OCI-LY1 (cell line): Measurements from ENCODE around the gene AKAP1.

ENCODE experiments used
- H2AFZ ChIP-seq: fragments of 200-600 bp; sonication (generic), shearing (Covaris generic); 2 replicates; pipeline ENCODE4 v1.6.0; 2014; ENCODE audit warnings: antibody characterized with exemption, mild to moderate bottlenecking, low read length
- H3F3A ChIP-seq: fragments of 200-600 bp; sonication (generic), shearing (Covaris generic); 2 replicates; pipeline ENCODE4 v1.6.0; 2014; ENCODE audit warnings: mild to moderate bottlenecking, antibody characterized with exemption, low read length, moderate library complexity; ENCODE audit not compliant: insufficient read depth
- H3K27ac ChIP-seq: fragments of 200-600 bp; sonication (generic); 2 replicates; pipeline ENCODE4 v1.5.1; 2014; ENCODE audit warnings: low read length, mixed run types, mild to moderate bottlenecking, low read depth; ENCODE audit not compliant: poor library complexity, severe bottlenecking
- H3K27me3 ChIP-seq: fragments of 200-600 bp; sonication (generic); 2 replicates; pipeline ENCODE4 v1.6.0; 2014; ENCODE audit warnings: antibody characterized with exemption, mild to moderate bottlenecking, low read length, moderate library complexity; ENCODE audit not compliant: insufficient read depth
- H3K36me3 ChIP-seq: fragments of 200-600 bp; sonication (generic); 2 replicates; pipeline ENCODE4 v1.6.1; 2014; ENCODE audit warnings: mild to moderate bottlenecking, antibody characterized with exemption, low read length, moderate library complexity, mixed read lengths; ENCODE audit not compliant: insufficient read depth
- H3K4me1 ChIP-seq: fragments of 200-600 bp; sonication (generic); 2 replicates; pipeline ENCODE4 v1.5.1; 2014; ENCODE audit warnings: mild to moderate bottlenecking, low read length, moderate library complexity; ENCODE audit not compliant: insufficient read depth, severe bottlenecking
- H3K4me2 ChIP-seq: fragments of 200-600 bp; sonication (generic), shearing (Covaris generic); 2 replicates; pipeline ENCODE4 v1.6.1; 2014; ENCODE audit warnings: low read length
- H3K4me3 ChIP-seq: fragments of 200-600 bp; sonication (generic); 2 replicates; pipeline ENCODE4 v1.5.1; 2014; ENCODE audit warnings: low read length, low read depth, mild to moderate bottlenecking, mixed read lengths; ENCODE audit not compliant: poor library complexity, severe bottlenecking
- H3K79me2 ChIP-seq: fragments of 200-600 bp; shearing (Covaris generic); 2 replicates; pipeline ENCODE4 v1.6.1; 2016; ENCODE audit warnings: mixed run types, low read length, mixed read lengths; ENCODE audit not compliant: insufficient read depth
- H3K9ac ChIP-seq: fragments of 200-600 bp; sonication (generic), shearing (Covaris generic); 2 replicates; pipeline ENCODE4 v1.6.1; 2014; ENCODE audit warnings: mild to moderate bottlenecking, low read length, mixed read lengths
- H3K9me2 ChIP-seq: fragments of 200-600 bp; sonication (generic), shearing (Covaris generic); 2 replicates; pipeline ENCODE4 v1.6.1; 2014; ENCODE audit warnings: low read depth, mild to moderate bottlenecking, low read length, mixed read lengths
- H3K9me3 ChIP-seq: fragments of 200-600 bp; shearing (Covaris generic); 2 replicates; pipeline ENCODE4 v1.6.1; 2014; ENCODE audit warnings: low read length, mixed read lengths
- H4K20me1 ChIP-seq: fragments of 200-600 bp; sonication (generic), shearing (Covaris generic); 2 replicates; pipeline ENCODE4 v1.6.0; 2016; ENCODE audit warnings: mild to moderate bottlenecking, low read length; ENCODE audit not compliant: insufficient read depth
- EZH2 ChIP-seq: fragments of 200-600 bp; sonication (generic), shearing (Covaris generic); IDR thresholded peaks from 2 replicates; pipeline ENCODE4 v1.8.0; 2017; ENCODE audit warnings: borderline replicate concordance, mixed run types, mild to moderate bottlenecking, antibody characterized with exemption, low read length, moderate library complexity, mixed read lengths
- TF ChIP-seq, protein P1 (sequence below): fragments of 200-600 bp; sonication (generic), shearing (Covaris generic); IDR thresholded peaks from 2 replicates; pipeline ENCODE4 v1.5.1; 2017; ENCODE audit warnings: mild to moderate bottlenecking, antibody characterized with exemption, low read length, moderate library complexity, mixed read lengths

Gene AKAP1

GRCh38 chr17:57073626-57074025 is 11.4 kb upstream of the AKAP1 start:
- TF ChIP-seq, protein P1, sequence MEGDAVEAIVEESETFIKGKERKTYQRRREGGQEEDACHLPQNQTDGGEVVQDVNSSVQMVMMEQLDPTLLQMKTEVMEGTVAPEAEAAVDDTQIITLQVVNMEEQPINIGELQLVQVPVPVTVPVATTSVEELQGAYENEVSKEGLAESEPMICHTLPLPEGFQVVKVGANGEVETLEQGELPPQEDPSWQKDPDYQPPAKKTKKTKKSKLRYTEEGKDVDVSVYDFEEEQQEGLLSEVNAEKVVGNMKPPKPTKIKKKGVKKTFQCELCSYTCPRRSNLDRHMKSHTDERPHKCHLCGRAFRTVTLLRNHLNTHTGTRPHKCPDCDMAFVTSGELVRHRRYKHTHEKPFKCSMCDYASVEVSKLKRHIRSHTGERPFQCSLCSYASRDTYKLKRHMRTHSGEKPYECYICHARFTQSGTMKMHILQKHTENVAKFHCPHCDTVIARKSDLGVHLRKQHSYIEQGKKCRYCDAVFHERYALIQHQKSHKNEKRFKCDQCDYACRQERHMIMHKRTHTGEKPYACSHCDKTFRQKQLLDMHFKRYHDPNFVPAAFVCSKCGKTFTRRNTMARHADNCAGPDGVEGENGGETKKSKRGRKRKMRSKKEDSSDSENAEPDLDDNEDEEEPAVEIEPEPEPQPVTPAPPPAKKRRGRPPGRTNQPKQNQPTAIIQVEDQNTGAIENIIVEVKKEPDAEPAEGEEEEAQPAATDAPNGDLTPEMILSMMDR, result no peak
- TF ChIP-seq EZH2, result no peak
- H3K4me1 ChIP-seq, result peaks cover 4% of the 10 kb centered on the region
- H4K20me1 ChIP-seq, result no peaks in the 10 kb centered on the region
- H3K9ac ChIP-seq, result no peak overlapping the region
- no peaks in the 10 kb centered on the region for H3K79me2 ChIP-seq
- no peak overlapping the region for H3K27ac ChIP-seq
- no peaks in the 10 kb centered on the region for H3K9me3 ChIP-seq
- no peak overlapping the region for H3K4me3 ChIP-seq
- H3K4me2 ChIP-seq, result no peak overlapping the region
- no peaks in the 10 kb centered on the region for H3F3A ChIP-seq
- no peaks in the 10 kb centered on the region for H3K9me2 ChIP-seq
- H2AFZ ChIP-seq, result no peak overlapping the region
- H3K27me3 ChIP-seq, result 0 out of 2 replicates have a peak, but pooled peaks cover 5% of the 10 kb centered on the region
- H3K36me3 ChIP-seq, result no peaks in the 10 kb centered on the region

DNA sequence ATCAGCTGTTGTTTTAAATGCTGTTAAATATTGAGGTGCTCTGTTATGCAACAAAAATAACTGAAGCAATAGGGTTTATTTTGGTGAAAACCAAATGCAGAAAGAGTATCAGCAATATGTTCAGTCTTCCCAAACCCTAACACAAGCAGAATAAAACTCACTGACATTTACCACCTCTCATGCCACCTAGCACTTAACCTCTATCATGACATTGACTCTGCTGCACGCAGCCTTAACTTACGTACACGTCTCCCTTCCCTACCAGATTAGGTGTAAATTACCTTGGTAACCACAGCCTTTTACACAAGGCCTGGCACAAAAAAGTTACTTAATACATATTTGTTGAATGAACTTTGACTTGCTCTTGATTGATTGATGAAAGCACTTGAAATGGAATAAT is 9.9 kb upstream of the AKAP1 start:
- peaks cover 4% of the 10 kb centered on the region for H3K4me1 ChIP-seq
- no peaks in the 10 kb centered on the region for H3K9me2 ChIP-seq
- no peaks in the 10 kb centered on the region for H3K9me3 ChIP-seq
- no peaks in the 10 kb centered on the region for H3K79me2 ChIP-seq
- no peak for TF ChIP-seq EZH2
- TF ChIP-seq, protein P1, result no peak
- no peak overlapping the region for H3K9ac ChIP-seq
- H3F3A ChIP-seq, result no peaks in the 10 kb centered on the region
- H3K27ac ChIP-seq, result no peak overlapping the region
- no peak overlapping the region for H2AFZ ChIP-seq
- no peak overlapping the region for H3K4me2 ChIP-seq
- H4K20me1 ChIP-seq, result no peaks in the 10 kb centered on the region
- no peaks in the 10 kb centered on the region for H3K36me3 ChIP-seq
- 0 out of 2 replicates have a peak, but pooled peaks cover 5% of the 10 kb centered on the region for H3K27me3 ChIP-seq
- no peak overlapping the region for H3K4me3 ChIP-seq

DNA sequence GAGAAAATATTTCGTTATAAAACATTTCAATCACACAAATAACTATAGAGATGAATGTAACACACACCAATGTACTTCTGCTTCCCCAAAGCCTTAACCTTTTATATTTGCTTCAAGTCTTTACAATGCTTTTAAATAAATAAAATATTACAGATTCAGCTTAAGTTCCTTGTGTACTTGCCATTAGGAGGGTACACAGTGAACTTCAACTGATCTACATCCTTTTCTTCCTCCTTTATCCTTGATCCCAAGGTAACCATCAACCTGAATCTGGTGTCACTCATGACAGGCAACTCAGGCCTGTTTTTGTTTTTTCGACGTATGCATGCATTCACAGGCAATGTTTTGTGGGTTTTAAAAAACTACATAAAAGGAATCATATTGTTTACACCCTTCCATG is 9.3 kb upstream of the AKAP1 start:
- Histone ChIP-seq H3K9me3 (no peaks in the 10 kb centered on the region), H3K27ac (no peak overlapping the region)

More for the DNA sequence above, 9.3 kb upstream of the AKAP1 start:
- H3K36me3 ChIP-seq, result no peaks in the 10 kb centered on the region
- no peaks in the 10 kb centered on the region for H4K20me1 ChIP-seq
- H3K4me1 ChIP-seq, result peaks cover 4% of the 10 kb centered on the region
- no peaks in the 10 kb centered on the region for H3K79me2 ChIP-seq
- no peak overlapping the region for H2AFZ ChIP-seq
- H3K27me3 ChIP-seq, result 0 out of 2 replicates have a peak, but pooled peaks cover 5% of the 10 kb centered on the region
- TF ChIP-seq, protein P1, result no peak
- TF ChIP-seq EZH2, result no peak
- no peak overlapping the region for H3K9ac ChIP-seq
- H3K9me2 ChIP-seq, result no peaks in the 10 kb centered on the region
- H3K4me3 ChIP-seq, result no peak overlapping the region
- H3K4me2 ChIP-seq, result no peak overlapping the region
- no peaks in the 10 kb centered on the region for H3F3A ChIP-seq
